Activated naive CD4-positive, alpha-beta T cell treated with anti-CD3 and anti-CD28 coated beads for 36 hours (primary cell): ENCODE results near the gene ZNF554. TPM values are rescaled to one million over a fixed set of nuclear protein-coding genes. Genes with fewer than 3 reads are reported as not detected.

Experiments
- CTCF ChIA-PET: fragments of 350-600 bp; sonication (Branson Sonifier 250); formaldehyde crosslinking; loops from one replicate; lab custom pipeline; 2021; ENCODE audit warnings: antibody characterized with exemption; lab: Charles Lee
- DNase-seq: peaks from one replicate; pipeline ENCODE4 v3.0.0-alpha.2; 2020
- H3K27ac Mint-ChIP-seq: one replicate; pipeline ENCODE4 v1.8.0; 2021; ENCODE audit warnings: mild to moderate bottlenecking, mixed read lengths
- H3K27me3 Mint-ChIP-seq: one replicate; pipeline ENCODE4 v1.8.0; 2021; ENCODE audit warnings: low read depth, mixed read lengths
- H3K36me3 Mint-ChIP-seq: one replicate; pipeline ENCODE4 v1.8.0; 2021; ENCODE audit warnings: low read depth, mixed read lengths
- H3K4me1 Mint-ChIP-seq: one replicate; pipeline ENCODE4 v1.8.0; 2021; ENCODE audit warnings: low read depth, mixed read lengths
- H3K4me3 Mint-ChIP-seq: one replicate; pipeline ENCODE4 v1.8.0; 2021; ENCODE audit warnings: mild to moderate bottlenecking, moderate library complexity, mixed read lengths
- H3K9me3 Mint-ChIP-seq: one replicate; pipeline ENCODE4 v1.8.0; 2021; ENCODE audit warnings: mixed read lengths
- intact Hi-C: fragments of 100-400 bp; cut with micrococcal nuclease; formaldehyde crosslinking; loops from one replicate; pipeline ENCODE4 v1.15.1; 2023
- total RNA-seq, 2 experiments: library from RNA; stranded (reverse); gene quantifications; one replicate each; pipeline ENCODE4 v1.2.3, GENCODE V29; 2021

The ZNF554 gene
- total RNA-seq, 2 experiments from 2014 or later = 1.2 to 1.4 TPM

GRCh38 chr19:2793126-2793525 lies 26.5 kb upstream of the ZNF554 start:
- Mint-ChIP-seq H3K4me1 (peaks cover 9% of the 10 kb centered on the region), H3K4me3 (no peak overlapping the region), H3K9me3 (no peaks in the 10 kb centered on the region), H3K27me3 (no peaks in the 10 kb centered on the region), H3K36me3 (peaks cover 34% of the 10 kb centered on the region), H3K27ac (no peak overlapping the region)
- intact Hi-C loops = no loop called here
- CTCF ChIA-PET = no interaction called here
- no peak for DNase-seq

DNA sequence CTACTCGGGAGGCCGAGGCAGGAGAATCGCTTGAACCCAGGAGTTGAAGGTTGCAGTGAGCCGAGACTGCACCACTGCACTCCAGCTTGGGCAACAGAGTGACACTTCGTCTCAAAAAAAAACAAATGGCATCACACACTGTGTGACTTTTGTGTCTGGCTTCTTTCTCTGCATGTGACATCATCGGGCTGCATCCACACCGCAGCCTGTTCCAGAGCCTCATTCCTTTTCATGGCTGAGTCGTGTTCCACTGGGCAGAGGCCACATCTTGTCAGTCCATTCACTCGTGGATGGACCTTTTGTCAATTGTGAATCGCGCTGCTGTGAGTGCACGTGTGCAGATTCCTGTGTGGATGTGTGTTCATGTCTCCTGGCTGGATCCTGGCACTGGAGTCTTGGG lies 26.1 kb upstream of the ZNF554 start:
- Mint-ChIP-seq H3K27ac (no peak overlapping the region), H3K27me3 (no peaks in the 10 kb centered on the region), H3K4me3 (no peak overlapping the region), H3K4me1 (peaks cover 9% of the 10 kb centered on the region), H3K36me3 (peaks cover 33% of the 10 kb centered on the region), H3K9me3 (no peaks in the 10 kb centered on the region)
- CTCF ChIA-PET = no interaction called here
- intact Hi-C loops = no loop called here
- no peak for DNase-seq

DNA sequence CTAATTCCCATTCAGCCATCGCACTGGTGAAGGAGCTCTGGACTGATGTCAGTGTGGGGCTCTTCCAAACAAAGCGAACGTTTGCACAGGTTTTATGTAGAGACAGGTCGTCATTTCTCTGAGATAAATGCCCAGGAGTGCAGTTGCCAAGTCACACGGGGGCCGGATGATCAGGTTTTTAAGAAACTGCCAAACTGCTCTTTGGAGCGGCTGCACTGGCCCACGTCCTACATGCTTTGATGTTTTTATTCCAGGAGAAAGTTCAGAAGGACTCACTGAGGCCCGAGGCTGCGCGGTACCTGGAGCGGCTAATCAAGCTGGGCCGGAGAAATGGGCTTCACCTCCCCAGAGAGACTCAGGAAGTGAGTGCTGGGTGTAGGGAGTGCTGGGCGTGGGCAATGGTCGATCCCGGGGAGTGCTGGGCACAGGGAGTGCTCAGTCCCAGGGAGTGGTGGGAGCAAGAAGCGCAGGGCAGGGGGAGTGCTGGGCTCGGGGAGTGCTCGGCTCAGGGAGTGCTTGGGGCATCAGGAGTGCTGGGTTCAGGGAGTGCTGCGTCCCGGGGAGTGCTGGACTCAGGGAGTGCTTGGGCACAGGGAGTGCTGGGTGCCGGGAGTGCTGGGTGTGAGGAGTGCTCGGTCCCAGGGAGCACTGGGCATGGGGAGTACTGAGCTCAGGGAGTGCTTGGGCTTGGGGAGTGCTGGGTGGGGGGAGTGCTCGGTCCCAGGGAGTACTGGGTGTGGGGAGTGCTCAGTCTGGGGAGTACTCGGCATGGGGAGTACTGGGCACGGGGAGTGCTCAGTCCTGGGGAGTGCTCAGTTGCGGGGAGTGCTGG lies 23.6 kb upstream of the ZNF554 start:
- H3K27ac Mint-ChIP-seq = no peak overlapping the region
- CTCF ChIA-PET = no interaction called here
- H3K27me3 Mint-ChIP-seq = no peaks in the 10 kb centered on the region
- no peaks in the 10 kb centered on the region for H3K9me3 Mint-ChIP-seq
- H3K36me3 Mint-ChIP-seq = peaks cover 31% of the 10 kb centered on the region
- DNase-seq = no peak
- intact Hi-C loops = no loop called here
- H3K4me1 Mint-ChIP-seq = no peaks in the 10 kb centered on the region
- H3K4me3 Mint-ChIP-seq = no peak overlapping the region

GRCh38 chr19:2796659-2797266 lies 22.9 kb upstream of the ZNF554 start:
- intact Hi-C loops = no loop called here

DNA sequence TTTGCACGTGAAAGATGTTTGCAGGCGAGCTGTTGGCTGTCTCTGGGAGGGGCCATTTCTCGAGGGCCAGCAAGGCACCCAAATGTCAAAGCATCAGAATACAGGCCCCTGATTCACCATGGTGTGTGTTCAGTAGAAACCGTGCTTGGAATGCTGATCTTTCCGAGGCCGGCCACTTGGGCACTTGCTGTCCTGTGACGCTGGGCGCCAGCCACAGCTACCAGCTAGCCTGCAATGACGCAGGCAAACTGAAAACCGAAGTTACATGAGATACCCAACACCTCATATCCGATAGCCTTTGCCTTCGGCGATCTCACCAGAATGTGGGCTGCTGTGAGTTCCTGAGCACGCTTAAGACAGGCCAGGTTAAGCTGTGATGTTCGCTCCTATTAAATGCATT lies 22.4 kb upstream of the ZNF554 start:
- Mint-ChIP-seq H3K4me1 (no peaks in the 10 kb centered on the region), H3K4me3 (no peak overlapping the region), H3K9me3 (no peaks in the 10 kb centered on the region), H3K36me3 (peaks cover 34% of the 10 kb centered on the region), H3K27me3 (no peaks in the 10 kb centered on the region), H3K27ac (no peak overlapping the region)
- DNase-seq = no peak
- intact Hi-C loops = no loop called here
- CTCF ChIA-PET = no interaction called here

More at GRCh38 chr19:2796659-2797266, 22.9 kb upstream of the ZNF554 start:
- Mint-ChIP-seq H3K36me3 (peaks cover 32% of the 10 kb centered on the region), H3K27me3 (no peaks in the 10 kb centered on the region), H3K27ac (no peak overlapping the region), H3K4me1 (no peaks in the 10 kb centered on the region), H3K9me3 (no peaks in the 10 kb centered on the region), H3K4me3 (no peak overlapping the region)
- CTCF ChIA-PET = no interaction called here
- DNase-seq = no peak

DNA sequence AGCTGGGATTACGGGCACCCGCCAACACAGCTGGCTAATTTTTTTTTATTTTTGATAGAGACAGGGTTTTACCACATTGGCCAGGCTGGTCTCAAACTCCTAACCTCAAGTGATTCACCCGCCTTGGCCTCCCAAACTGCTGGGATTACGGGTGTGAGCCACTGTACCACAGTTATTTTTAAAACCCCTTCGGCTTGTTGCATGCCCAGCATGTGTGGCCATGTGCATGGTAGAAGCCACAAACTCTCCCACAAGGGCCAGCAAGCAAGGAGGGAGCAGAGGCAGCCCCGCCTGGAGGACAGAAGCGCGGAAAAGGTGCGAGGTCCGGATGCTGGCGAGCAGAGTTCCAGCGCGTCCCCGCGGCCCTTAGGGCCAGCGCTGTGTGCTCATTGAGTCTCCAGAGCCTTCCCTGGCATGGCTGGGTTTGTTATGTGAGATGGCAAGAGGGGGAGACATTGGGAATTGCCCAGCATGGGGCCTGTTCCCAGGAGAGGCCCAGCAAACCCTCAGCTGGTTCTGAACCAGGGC lies 21.4 kb upstream of the ZNF554 start:
- no peak for DNase-seq
- no peaks in the 10 kb centered on the region for H3K4me1 Mint-ChIP-seq
- H3K4me3 Mint-ChIP-seq = no peak overlapping the region
- no peaks in the 10 kb centered on the region for H3K9me3 Mint-ChIP-seq
- H3K36me3 Mint-ChIP-seq = peaks cover 39% of the 10 kb centered on the region
- H3K27ac Mint-ChIP-seq = no peak overlapping the region
- intact Hi-C loops = no loop called here
- no peaks in the 10 kb centered on the region for H3K27me3 Mint-ChIP-seq
- CTCF ChIA-PET = no interaction called here

- intact Hi-C loops = no loop called here
Observed at GRCh38 chr19:2798733-2799132, 20.9 kb upstream of the ZNF554 start.

DNA sequence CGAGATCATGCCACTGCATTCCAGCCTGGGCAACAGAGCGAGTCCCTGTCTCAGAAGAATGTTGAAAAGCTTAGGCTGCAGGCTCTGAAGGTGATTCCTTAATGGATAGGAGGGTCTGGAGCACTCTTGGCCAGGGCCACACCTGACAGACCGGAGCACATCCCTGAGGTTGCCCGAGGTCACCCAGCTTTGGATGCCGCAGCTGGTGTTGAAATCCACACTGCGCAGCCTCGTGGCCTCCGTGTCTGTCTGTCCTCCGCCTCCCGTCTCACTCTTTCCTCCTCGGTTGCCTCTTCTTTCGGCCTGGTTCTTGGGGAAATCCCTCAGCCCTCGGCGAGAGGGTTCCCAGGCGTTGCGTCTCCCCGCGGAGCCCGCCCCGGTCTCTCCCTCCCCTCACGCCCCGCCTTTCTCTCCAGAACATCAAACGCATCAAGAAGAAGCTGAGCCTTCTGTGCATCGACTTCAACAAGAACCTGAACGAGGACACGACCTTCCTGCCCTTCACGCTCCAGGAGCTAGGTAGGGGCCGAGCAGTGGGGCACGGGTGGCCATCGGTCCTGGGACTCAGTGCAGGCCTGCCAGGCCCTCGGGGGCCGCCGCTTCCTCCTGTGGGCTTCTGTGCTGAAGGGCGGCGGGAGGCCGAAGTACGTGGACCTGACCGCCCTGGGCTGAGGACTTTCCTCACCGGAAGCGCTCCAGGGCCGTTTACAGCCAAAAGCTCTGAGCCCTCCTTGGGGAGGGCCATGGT lies 20.2 kb upstream of the ZNF554 start:
- CTCF ChIA-PET = no interaction called here
- Mint-ChIP-seq H3K4me3 (no peak overlapping the region), H3K36me3 (peaks cover 34% of the 10 kb centered on the region), H3K9me3 (no peaks in the 10 kb centered on the region), H3K27ac (no peak overlapping the region), H3K4me1 (no peaks in the 10 kb centered on the region), H3K27me3 (no peaks in the 10 kb centered on the region)
- no peak for DNase-seq
- intact Hi-C loops = no loop called here

More at GRCh38 chr19:2798733-2799132, 20.9 kb upstream of the ZNF554 start:
- no peaks in the 10 kb centered on the region for H3K4me1 Mint-ChIP-seq
- H3K27me3 Mint-ChIP-seq = no peaks in the 10 kb centered on the region
- H3K9me3 Mint-ChIP-seq = no peaks in the 10 kb centered on the region
- CTCF ChIA-PET = no interaction called here
- no peak overlapping the region for H3K27ac Mint-ChIP-seq
- H3K36me3 Mint-ChIP-seq = peaks cover 37% of the 10 kb centered on the region
- no peak overlapping the region for H3K4me3 Mint-ChIP-seq
- no peak for DNase-seq

GRCh38 chr19:2800506-2800905 lies 19.2 kb upstream of the ZNF554 start:
- intact Hi-C loops = no loop called here
- Mint-ChIP-seq H3K4me1 (no peaks in the 10 kb centered on the region), H3K4me3 (no peak overlapping the region), H3K36me3 (peaks cover 31% of the 10 kb centered on the region), H3K27ac (no peak overlapping the region), H3K9me3 (no peaks in the 10 kb centered on the region), H3K27me3 (no peaks in the 10 kb centered on the region)
- CTCF ChIA-PET = no interaction called here
- no peak for DNase-seq

- no peak overlapping the region for H3K27ac Mint-ChIP-seq
- CTCF ChIA-PET = no interaction called here
- DNase-seq = no peak
- H3K9me3 Mint-ChIP-seq = no peaks in the 10 kb centered on the region
- intact Hi-C loops = no loop called here
- H3K4me1 Mint-ChIP-seq = no peaks in the 10 kb centered on the region
- H3K27me3 Mint-ChIP-seq = no peaks in the 10 kb centered on the region
- H3K36me3 Mint-ChIP-seq = peaks cover 18% of the 10 kb centered on the region
- no peak overlapping the region for H3K4me3 Mint-ChIP-seq
Observed at GRCh38 chr19:2802826-2803225, 16.8 kb upstream of the ZNF554 start.

DNA sequence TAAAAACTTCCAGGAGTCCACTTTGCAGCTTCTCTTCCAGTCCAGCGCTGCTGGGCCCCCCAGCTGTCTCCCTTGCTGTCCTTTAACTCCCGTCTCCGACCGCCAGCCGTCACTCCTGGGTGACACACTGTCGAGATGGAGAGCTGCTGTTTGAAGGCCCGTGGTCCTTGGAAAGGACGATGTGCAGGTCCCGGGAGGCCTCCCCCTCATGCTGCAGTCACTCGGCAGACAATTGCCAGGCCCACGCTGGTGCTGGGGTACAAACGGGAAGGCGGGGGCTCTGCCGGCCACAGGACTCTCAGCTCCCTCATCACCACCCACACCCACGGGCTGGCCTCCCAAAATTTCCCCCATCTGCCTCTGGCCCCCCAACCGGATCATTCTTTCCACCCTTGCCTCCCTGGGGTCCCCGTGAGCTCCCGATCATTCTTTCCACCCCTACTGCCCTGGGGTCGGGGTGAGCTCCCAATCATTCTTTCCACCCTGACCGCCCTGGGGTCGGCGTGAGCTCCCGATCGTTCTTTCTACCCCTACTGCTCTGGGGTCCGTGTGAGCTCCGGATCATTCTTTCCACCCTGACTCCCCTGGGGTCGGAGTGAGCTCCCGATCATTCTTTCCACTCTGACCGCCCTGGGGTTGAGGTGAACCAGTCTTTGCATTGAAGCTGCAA lies 16.0 kb upstream of the ZNF554 start:
- no peak overlapping the region for H3K27ac Mint-ChIP-seq
- no peak for DNase-seq
- CTCF ChIA-PET = no interaction called here
- H3K27me3 Mint-ChIP-seq = no peaks in the 10 kb centered on the region
- no peak overlapping the region for H3K4me3 Mint-ChIP-seq
- no peaks in the 10 kb centered on the region for H3K4me1 Mint-ChIP-seq
- H3K36me3 Mint-ChIP-seq = peaks cover 19% of the 10 kb centered on the region
- no peaks in the 10 kb centered on the region for H3K9me3 Mint-ChIP-seq
- intact Hi-C loops = no loop called here
